AG04449 (cell line): ENCODE data around the gene SRSF8.

Source experiments
- CTCF ChIA-PET: fragments of 350-600 bp; formaldehyde crosslinking; extraction: SDS; loops from one replicate; lab custom pipeline; 2021; ENCODE audit warnings: antibody characterized with exemption; lab: Yijun Ruan, JAX
- POLR2A ChIA-PET: fragments of 400-600, 350-600 bp; formaldehyde crosslinking; extraction: SDS; loops from one replicate; lab custom pipeline; 2020; ENCODE audit warnings: antibody characterized with exemption, inconsistent platforms; lab: Yijun Ruan, JAX
- DNase-seq: peaks from one replicate; pipeline ENCODE4 v3.0.0-alpha.2; 2010; ENCODE audit warnings: low read depth, low spot score
- H3K4me3 ChIP-seq: 2 replicates; pipeline ENCODE4 v1.5.1; 2011; ENCODE audit warnings: low read depth, mild to moderate bottlenecking, control low read depth, low read length
- TF ChIP-seq, protein P1 (sequence below): IDR thresholded peaks from one replicate; pipeline ENCODE4 v1.5.1; 2011; ENCODE audit warnings: mild to moderate bottlenecking, moderate library complexity, low read length, control low read depth, inconsistent platforms; ENCODE audit not compliant: insufficient read depth; ENCODE audit errors: missing control alignments

The SRSF8 gene

DNA sequence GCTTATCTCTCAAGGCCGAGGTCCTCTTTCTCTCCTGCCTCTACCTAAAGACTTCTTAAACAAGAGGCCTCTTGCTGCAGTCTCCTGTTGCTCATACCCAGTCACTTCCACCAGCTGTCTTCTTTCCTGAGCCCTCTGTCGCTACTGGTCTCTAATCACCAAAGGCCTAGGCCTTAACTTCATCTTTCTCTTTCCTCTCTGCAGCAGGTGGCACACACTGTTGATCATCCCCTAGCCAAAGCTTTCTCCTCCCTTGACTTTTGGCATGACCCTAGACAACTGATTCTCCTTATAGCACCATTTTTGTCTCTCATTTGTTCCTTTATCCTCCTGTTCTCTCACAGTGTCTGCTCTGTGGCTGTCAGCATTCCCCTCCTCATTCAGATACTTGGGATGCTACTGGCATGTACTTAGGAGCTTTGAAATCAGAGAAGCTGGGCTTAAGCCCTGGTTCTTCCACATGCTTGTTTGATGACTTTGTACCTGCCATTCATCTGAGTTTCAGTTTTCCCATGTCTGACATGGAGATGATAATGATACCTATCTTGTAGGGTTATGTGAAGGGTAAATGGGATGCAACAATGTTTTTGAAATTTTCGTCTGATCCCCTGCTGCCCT is 45.3 kb downstream of the SRSF8 start:
- ChIA-PET POLR2A (no interaction called here), CTCF (interaction anchor here (1.1 to 1.4 kb wide), 2 partner anchors 9 to 11 kb away, joined by 3 to 4 read pairs; no protein-coding TSS in a partner anchor)
- H3K4me3 ChIP-seq: no peak overlapping the region
- TF ChIP-seq, protein P1, sequence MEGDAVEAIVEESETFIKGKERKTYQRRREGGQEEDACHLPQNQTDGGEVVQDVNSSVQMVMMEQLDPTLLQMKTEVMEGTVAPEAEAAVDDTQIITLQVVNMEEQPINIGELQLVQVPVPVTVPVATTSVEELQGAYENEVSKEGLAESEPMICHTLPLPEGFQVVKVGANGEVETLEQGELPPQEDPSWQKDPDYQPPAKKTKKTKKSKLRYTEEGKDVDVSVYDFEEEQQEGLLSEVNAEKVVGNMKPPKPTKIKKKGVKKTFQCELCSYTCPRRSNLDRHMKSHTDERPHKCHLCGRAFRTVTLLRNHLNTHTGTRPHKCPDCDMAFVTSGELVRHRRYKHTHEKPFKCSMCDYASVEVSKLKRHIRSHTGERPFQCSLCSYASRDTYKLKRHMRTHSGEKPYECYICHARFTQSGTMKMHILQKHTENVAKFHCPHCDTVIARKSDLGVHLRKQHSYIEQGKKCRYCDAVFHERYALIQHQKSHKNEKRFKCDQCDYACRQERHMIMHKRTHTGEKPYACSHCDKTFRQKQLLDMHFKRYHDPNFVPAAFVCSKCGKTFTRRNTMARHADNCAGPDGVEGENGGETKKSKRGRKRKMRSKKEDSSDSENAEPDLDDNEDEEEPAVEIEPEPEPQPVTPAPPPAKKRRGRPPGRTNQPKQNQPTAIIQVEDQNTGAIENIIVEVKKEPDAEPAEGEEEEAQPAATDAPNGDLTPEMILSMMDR: no peak
- DNase-seq: no peak

DNA sequence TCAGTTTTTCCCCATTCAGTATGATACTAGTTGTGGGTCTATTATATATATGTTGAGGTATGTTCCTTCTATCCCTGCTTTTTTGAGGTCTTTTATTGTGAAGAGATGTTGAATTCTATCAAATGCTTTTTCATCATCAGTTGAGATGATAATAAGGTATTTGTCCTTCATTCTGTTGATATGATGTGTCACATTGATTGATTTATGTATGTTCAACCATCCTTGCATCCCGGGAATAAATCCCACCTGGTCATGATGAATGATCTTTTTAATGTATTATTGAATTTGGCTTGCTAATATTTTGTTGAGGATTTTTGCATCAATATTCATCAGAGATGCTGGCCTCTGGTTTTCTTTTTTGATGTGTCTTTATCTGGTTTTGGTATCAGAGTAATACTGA is 48.9 kb downstream of the SRSF8 start:
- TF ChIP-seq, protein P1: no peak
- H3K4me3 ChIP-seq: no peak overlapping the region
- CTCF ChIA-PET: no interaction called here
- POLR2A ChIA-PET: no interaction called here
- no peak for DNase-seq

GRCh38 chr11:95119361-95120060 is 52.8 kb downstream of the SRSF8 start:
- no peak for DNase-seq
- TF ChIP-seq, protein P1: no peak
- no peak overlapping the region for H3K4me3 ChIP-seq
- POLR2A ChIA-PET: no interaction called here
- CTCF ChIA-PET: interaction anchor here (0.8 to 1.3 kb wide), 2 partner anchors 49 to 586 kb away, joined by 3 read pairs; no protein-coding TSS in a partner anchor
